Effector CD8-positive, alpha-beta T cell (primary cell): ENCODE data around the gene BCL7C.
A peak's percentile ranks its signal among the peaks of the same experiment; 100 is the strongest.
"Not testable (repeated sequence)": the region's sequence is repeated elsewhere in the genome, so short reads cannot be mapped to it uniquely, and the experiment has no call there.

Source experiments
- DNase-seq: peaks from one replicate; lab custom pipeline; 2025; lab: John Stamatoyannopoulos, UW

Gene BCL7C

DNA sequence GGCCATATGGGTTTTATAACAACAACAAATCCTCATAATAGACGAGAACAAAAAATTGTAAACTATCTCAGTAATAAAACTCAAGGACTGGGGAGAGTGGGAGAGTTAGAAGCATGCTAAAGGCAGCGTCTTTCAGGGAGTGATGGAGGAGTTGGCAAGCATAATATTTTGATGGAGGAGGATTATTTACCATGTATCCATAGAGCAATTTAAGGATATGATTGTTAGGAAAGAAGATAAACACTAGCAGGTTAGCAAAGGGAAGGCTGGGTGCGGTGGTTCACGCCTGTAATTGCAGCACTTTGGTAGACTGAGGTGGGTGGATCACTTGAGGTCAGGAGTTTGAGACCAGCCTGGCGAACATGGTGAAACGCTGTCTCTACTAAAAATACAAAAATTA, 27.8 kb downstream of the BCL7C start:
- DNase-seq = no peak

GRCh38 chr16:30863178-30863577, 30.7 kb downstream of the BCL7C start:
- DNase-seq = not testable (repeated sequence)

DNA sequence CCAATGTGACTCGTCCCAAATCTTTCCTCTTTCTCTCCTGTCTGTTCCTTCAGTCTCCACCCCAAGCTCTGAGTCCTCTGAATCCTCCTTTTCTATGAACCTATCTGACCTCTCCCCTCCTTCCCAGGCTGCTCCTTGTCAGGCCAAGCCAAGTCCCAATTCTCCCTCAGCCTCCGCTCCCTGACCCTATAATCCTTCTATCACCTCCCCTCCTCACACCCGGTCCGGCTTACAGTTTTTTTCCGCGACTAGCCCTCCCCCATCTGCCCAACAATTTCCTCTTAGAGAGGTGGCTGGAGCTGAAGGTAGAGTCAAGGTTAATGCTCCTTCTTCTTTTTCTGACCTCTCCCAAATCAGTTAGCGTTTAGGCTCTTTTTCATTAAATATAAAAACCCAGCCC, 33.1 kb downstream of the BCL7C start:
- not testable (repeated sequence) for DNase-seq

DNA sequence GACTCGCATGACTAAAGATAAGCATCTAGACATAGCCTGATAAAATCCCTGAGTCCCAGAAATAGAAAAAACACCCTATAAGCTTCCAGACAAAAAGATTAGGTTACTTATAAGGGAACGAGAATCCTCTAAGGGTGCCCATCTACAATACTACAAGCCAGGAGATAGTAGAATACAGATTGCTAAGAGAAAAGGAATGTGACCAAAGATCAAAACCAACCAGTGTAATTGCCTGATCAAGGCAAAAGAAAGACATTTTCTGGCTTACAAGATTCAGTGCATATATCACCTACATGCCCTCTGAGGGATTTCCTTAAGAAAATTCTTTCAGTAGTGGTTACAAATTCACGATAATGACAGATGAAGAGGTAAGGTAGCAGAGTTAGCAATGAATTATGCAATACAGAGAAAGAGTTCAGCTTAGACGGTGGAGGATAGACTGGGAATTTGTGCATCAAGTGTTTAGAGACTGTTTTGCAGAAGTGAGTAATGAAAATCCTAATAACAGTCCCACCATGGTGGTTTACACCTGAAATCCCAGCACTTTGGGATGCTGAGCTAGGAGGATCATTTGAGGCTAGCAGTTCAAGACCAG, 35.0 kb downstream of the BCL7C start:
- no peak for DNase-seq

- no peak for DNase-seq
Measured at GRCh38 chr16:30858111-30858495, 35.8 kb downstream of the BCL7C start.

GRCh38 chr16:30853758-30854157, 40.1 kb downstream of the BCL7C start:
- DNase-seq = no peak

- DNase-seq = no peak
Measured at GRCh38 chr16:30850246-30850645, 43.6 kb downstream of the BCL7C start.

DNA sequence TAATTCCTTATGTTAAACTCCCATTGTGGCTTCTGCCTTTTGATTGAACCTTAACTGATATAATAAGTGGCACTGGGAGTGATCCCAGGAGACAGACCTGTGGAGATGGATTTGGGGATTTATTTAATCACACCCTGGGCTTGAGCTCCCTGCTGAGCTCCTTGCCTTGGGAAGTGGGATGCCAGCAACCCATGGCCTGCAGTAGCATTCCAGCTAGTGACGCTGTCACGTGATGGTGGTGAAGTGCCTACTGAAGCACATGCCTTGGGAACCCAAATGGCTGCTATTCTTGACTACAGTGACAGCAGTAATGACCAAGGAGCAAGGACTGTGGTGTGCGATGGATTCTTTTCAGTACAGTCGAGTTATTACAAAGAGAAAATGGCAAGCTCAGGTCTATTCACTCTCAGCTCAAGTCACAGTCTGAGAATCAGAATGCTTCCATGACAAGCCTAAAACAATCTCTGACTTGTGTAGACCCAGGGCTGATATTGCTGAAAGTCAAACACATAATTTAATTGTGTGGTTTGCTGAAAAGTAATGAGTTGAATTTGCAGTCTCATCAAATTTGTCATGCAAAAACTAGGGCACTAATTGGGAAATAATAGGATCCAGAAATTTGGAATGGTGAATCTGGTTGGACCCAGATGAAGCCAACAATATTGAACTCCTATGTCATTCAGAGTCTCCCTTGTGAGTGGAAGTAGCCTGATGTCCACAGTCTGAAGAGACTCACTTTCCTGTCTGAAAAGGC, 47.1 kb downstream of the BCL7C start:
- no peak for DNase-seq

DNA sequence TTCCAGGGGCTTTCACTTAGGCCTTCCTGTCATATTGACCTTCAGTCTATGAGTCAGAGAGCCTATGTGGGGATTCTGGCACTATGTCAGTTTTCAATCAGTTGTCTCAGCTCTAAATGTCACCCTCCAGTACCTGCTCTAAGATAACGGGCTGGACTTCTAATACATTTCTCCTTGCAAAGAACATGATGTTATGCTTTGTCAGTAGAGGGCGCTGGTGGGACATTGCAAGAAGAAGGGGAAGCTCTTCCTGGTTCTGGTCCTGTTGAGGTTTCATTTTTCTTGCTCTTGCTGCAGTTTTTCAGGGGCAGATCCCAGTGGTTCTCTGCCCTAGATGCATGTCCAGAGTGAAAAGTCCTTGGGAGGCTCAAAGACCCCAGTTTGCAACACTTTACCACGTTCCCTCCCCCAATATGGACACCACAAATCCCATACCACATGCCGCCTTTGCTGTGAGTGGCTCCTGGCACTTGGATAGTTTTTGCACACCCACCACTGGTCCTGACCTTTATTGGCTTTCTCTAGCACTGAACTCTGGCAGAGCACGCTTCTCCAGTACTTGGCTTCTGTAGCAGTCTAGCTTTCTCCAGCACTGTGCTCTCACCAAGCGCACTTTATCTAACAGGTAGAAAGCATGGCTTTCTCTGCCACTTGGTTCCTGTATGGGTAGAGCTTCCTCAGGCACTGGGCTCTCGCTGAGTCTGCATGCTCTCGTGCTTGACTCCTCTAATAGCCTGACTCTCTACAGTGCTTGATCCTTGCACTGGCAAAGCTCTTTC, 49.0 kb downstream of the BCL7C start:
- DNase-seq = peak; percentile 67

- no peak for DNase-seq
Measured at GRCh38 chr16:30844346-30844670, 49.6 kb downstream of the BCL7C start.

DNA sequence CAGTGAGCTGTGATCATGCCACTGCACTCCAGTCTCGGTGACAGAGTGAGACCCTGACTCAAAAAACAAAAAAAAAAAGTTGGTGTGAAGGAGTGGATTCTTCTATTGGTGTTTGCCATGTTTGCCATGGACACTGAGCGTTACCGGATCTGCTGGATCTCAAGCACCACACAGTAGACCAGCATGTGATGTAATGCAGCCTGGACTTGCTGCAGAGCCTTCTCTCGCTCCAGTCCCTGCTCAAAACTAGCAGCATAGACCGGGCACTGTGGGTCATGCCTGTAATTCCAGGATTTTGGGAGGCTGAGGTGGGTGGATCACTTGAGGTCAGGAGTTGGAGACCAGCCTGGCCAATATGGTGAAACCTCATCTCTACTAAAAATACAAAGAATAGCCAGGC, 50.4 kb downstream of the BCL7C start:
- no peak for DNase-seq

- no peak for DNase-seq
Measured at GRCh38 chr16:30842971-30843370, 50.9 kb downstream of the BCL7C start.

DNA sequence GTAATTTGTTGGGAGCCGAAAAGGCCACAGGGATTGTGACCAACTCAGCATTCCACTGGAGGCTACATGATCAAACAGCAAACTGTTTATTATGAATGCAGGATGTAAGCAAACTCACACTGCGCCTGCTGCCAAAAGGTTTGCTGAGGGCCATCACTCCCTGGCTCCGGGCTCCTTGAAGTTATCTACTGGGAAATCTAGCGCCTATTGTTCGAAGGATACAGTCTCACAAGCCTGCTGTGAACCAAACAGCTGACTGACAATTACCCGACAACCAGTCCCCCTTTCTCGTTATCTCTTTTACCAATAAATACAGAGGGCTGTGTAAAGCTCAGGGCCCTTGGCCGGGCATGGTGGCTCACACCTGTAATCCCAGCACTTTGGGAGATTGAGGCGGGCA, 52.5 kb downstream of the BCL7C start:
- DNase-seq = no peak

DNA sequence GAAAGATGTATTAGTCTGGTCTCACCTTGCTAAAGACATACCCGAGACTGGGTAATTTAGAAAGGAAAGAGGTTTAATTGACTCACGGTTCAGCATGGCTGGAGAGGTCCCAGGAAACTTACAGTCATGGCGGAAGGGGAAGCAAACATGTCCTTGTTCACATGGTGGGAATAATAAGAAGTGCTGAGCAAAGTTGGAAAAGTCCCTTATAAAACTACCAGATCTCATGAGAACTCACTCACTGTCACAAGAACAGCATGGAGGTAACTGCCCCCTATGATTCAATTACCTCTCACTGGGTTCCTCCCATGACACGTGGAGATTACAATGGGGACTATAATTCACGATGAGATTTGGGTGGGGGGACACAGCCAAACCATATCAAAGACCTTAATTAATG, 53.3 kb downstream of the BCL7C start:
- no peak for DNase-seq

GRCh38 chr16:30839523-30840227, 54.2 kb downstream of the BCL7C start:
- DNase-seq = no peak

GRCh38 chr16:30838876-30839471, 54.9 kb downstream of the BCL7C start:
- DNase-seq = no peak

DNA sequence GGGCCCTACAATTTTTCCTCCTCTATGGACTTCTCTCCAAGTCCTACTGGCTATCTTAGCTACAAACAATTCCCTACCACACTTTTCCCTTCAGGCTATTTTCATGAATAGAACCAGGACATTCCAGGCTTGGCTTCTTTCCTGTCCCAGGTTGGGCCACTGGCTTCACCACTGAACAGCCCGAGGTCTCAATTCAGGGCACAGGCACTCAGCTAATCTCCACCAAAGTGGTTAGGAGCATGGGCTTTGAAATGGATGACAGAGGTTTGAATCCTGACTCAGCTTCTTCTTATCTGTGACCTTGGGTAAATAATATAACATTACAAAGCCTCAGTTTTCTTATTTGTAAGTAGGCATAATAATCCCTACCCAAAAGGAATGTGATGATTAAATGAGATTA, 56.0 kb downstream of the BCL7C start:
- no peak for DNase-seq
